Fibroblast of skin of back (primary cell): Measurements from ENCODE around the gene SMIM10L2A.
"Not testable (repeated sequence)": the region's sequence is repeated elsewhere in the genome, so short reads cannot be mapped to it uniquely, and the experiment has no call there.

Experiments used
- DNase-seq: peaks from one replicate; pipeline ENCODE4 v3.0.0-alpha.2; 2013

Gene SMIM10L2A

GRCh38 chrX:135461756-135462155 lies 40.0 kb downstream of the SMIM10L2A start:
- not testable (repeated sequence) for DNase-seq

- DNase-seq, result no peak
Observed at GRCh38 chrX:135463937-135464336, 42.2 kb downstream of the SMIM10L2A start.

- DNase-seq, result no peak
Observed at GRCh38 chrX:135476378-135476777, 54.6 kb downstream of the SMIM10L2A start.

GRCh38 chrX:135477576-135477975 lies 55.8 kb downstream of the SMIM10L2A start:
- peak; percentile 56 for DNase-seq
